H9 (cell line): ENCODE measurements around the gene SPPL3. TPM values are rescaled to one million over a fixed set of nuclear protein-coding genes. Genes with fewer than 3 reads are reported as not detected.

ENCODE experiments used
- DNase-seq: peaks from one replicate; pipeline ENCODE4 v3.0.0-alpha.2; 2017
- H2AFZ ChIP-seq: one replicate; pipeline ENCODE4 v1.6.1; 2013; ENCODE audit warnings: mild to moderate bottlenecking, low read length, control low read depth, moderate library complexity
- H2AK5ac ChIP-seq: 2 replicates; pipeline ENCODE4 v1.6.1; 2013; ENCODE audit warnings: low read length, control low read depth, mixed read lengths; ENCODE audit not compliant: insufficient read length
- H2BK120ac ChIP-seq: one replicate; pipeline ENCODE4 v1.6.1; 2013; ENCODE audit warnings: low read depth, mild to moderate bottlenecking, low read length, control low read depth, inconsistent platforms; ENCODE audit not compliant: poor library complexity, severe bottlenecking
- H2BK12ac ChIP-seq: 2 replicates; pipeline ENCODE4 v1.6.1; 2013; ENCODE audit warnings: low read length, control low read depth, mixed read lengths, low read depth; ENCODE audit not compliant: insufficient read length
- H2BK15ac ChIP-seq: 2 replicates; pipeline ENCODE4 v1.6.1; 2013; ENCODE audit warnings: low read depth, low read length, control low read depth
- H2BK20ac ChIP-seq: one replicate; pipeline ENCODE4 v1.6.1; 2013; ENCODE audit warnings: low read depth, mild to moderate bottlenecking, low read length, control low read depth, inconsistent platforms; ENCODE audit not compliant: poor library complexity, severe bottlenecking
- H2BK5ac ChIP-seq: 2 replicates; pipeline ENCODE4 v1.6.1; 2013; ENCODE audit warnings: low read length, control low read depth, mixed read lengths; ENCODE audit not compliant: insufficient read length
- H3K14ac ChIP-seq: 2 replicates; pipeline ENCODE4 v1.6.1; 2013; ENCODE audit warnings: low read length, control low read depth; ENCODE audit not compliant: insufficient read depth
- H3K18ac ChIP-seq: 2 replicates; pipeline ENCODE4 v1.6.1; 2013; ENCODE audit warnings: low read depth, mild to moderate bottlenecking, mixed read lengths, low read length, control low read depth; ENCODE audit not compliant: insufficient read length
- H3K23ac ChIP-seq: 2 replicates; pipeline ENCODE4 v1.6.1; 2013; ENCODE audit warnings: low read length, control low read depth, mixed read lengths, low read depth; ENCODE audit not compliant: insufficient read length
- H3K23me2 ChIP-seq: 2 replicates; pipeline ENCODE4 v1.6.1; 2013; ENCODE audit warnings: low read depth, mild to moderate bottlenecking, mixed read lengths, low read length, control low read depth; ENCODE audit not compliant: insufficient read length, poor library complexity, severe bottlenecking
- H3K27ac ChIP-seq: 2 replicates; pipeline ENCODE4 v1.5.1; 2013; ENCODE audit warnings: low read length, control low read depth, mixed read lengths, low read depth; ENCODE audit not compliant: insufficient read length
- H3K27me3 ChIP-seq: 2 replicates; pipeline ENCODE4 v1.6.1; 2013; ENCODE audit warnings: low read length, control low read depth, inconsistent platforms; ENCODE audit not compliant: insufficient read depth
- H3K4ac ChIP-seq: 2 replicates; pipeline ENCODE4 v1.6.1; 2013; ENCODE audit warnings: low read depth, mild to moderate bottlenecking, control low read depth, inconsistent platforms, low read length, moderate library complexity
- H3K4me1 ChIP-seq: 2 replicates; pipeline ENCODE4 v1.6.1; 2013; ENCODE audit warnings: low read length, control low read depth, inconsistent platforms; ENCODE audit not compliant: insufficient read depth
- H3K4me2 ChIP-seq: 2 replicates; pipeline ENCODE4 v1.6.1; 2013; ENCODE audit warnings: low read length, control low read depth, mixed read lengths; ENCODE audit not compliant: insufficient read length, insufficient read depth
- H3K56ac ChIP-seq: 2 replicates; pipeline ENCODE4 v1.6.1; 2013; ENCODE audit warnings: low read depth, mild to moderate bottlenecking, mixed read lengths, low read length, control low read depth; ENCODE audit not compliant: insufficient read length
- H3K79me1 ChIP-seq: 2 replicates; pipeline ENCODE4 v1.6.1; 2013; ENCODE audit warnings: low read depth, mild to moderate bottlenecking, moderate library complexity, low read length, control low read depth, inconsistent platforms; ENCODE audit not compliant: insufficient read depth, poor library complexity, severe bottlenecking
- H3K79me2 ChIP-seq: 2 replicates; pipeline ENCODE4 v1.6.1; 2013; ENCODE audit warnings: low read length, control low read depth, inconsistent platforms; ENCODE audit not compliant: insufficient read depth
- H3K9ac ChIP-seq: 2 replicates; pipeline ENCODE4 v1.6.1; 2013; ENCODE audit warnings: low read length, control low read depth, mixed read lengths; ENCODE audit not compliant: insufficient read length; ENCODE audit errors: extremely low read depth
- H3K9me3 ChIP-seq: one replicate; pipeline ENCODE4 v1.6.1; 2013; ENCODE audit warnings: low read depth, low read length, inconsistent platforms; ENCODE audit not compliant: control insufficient read depth
- H3T11ph ChIP-seq: one replicate; pipeline ENCODE4 v1.6.1; 2013; ENCODE audit warnings: mild to moderate bottlenecking, low read length, control low read depth, inconsistent platforms
- H4K20me1 ChIP-seq: one replicate; pipeline ENCODE4 v1.6.1; 2013; ENCODE audit not compliant: control insufficient read depth, insufficient read length, insufficient read depth
- H4K5ac ChIP-seq: 2 replicates; pipeline ENCODE4 v1.6.1; 2013; ENCODE audit warnings: low read depth, mild to moderate bottlenecking, mixed read lengths, low read length, control low read depth; ENCODE audit not compliant: insufficient read length
- H4K8ac ChIP-seq: replicated peaks from 2 replicates; pipeline ENCODE4 v1.6.1; 2013; ENCODE audit warnings: low read length, control low read depth, mixed read lengths, low read depth; ENCODE audit not compliant: insufficient read length
- H4K91ac ChIP-seq: 2 replicates; pipeline ENCODE4 v1.6.1; 2013; ENCODE audit warnings: low read depth, mild to moderate bottlenecking, moderate library complexity, mixed read lengths, low read length, control low read depth; ENCODE audit not compliant: insufficient read length
- H3K27ac Mint-ChIP-seq, 3 experiments: 2 replicates in 2 of 3; 3 replicates in 1 of 3; pipeline ENCODE4 v1.8.0; 2020 to 2021; ENCODE audit warnings: mixed read lengths in 3 of 3, mild to moderate bottlenecking in 1 of 3, moderate library complexity in 1 of 3
- H3K27me3 Mint-ChIP-seq: 2 replicates; pipeline ENCODE4 v1.8.0; 2021; ENCODE audit warnings: low read depth, mild to moderate bottlenecking, moderate library complexity, mixed read lengths
- H3K36me3 Mint-ChIP-seq, 3 experiments: 2 replicates in 2 of 3; 3 replicates in 1 of 3; pipeline ENCODE4 v1.8.0; 2020 to 2021; ENCODE audit warnings: low read depth in 3 of 3, mixed read lengths in 3 of 3; ENCODE audit not compliant: insufficient read depth in 1 of 3
- H3K4me1 Mint-ChIP-seq, 2 experiments: 2 replicates each; pipeline ENCODE4 v1.8.0; 2020; ENCODE audit warnings: mixed read lengths in 2 of 2
- H3K4me3 Mint-ChIP-seq, 2 experiments: 2 replicates in 1 of 2; 3 replicates in 1 of 2; pipeline ENCODE4 v1.8.0; 2020 to 2021; ENCODE audit warnings: mild to moderate bottlenecking in 2 of 2, mixed read lengths in 2 of 2, moderate library complexity in 1 of 2
- H3K9me3 Mint-ChIP-seq, 2 experiments: 2 replicates in 1 of 2; 3 replicates in 1 of 2; pipeline ENCODE4 v1.8.0; 2020; ENCODE audit warnings: mild to moderate bottlenecking in 2 of 2, mixed read lengths in 2 of 2, moderate library complexity in 1 of 2
- CTCF ChIP-seq: fragments of 200-600 bp; sonication (generic); conservative IDR thresholded peaks from 3 replicates; pipeline ENCODE4 v1.8.0; 2021; ENCODE audit warnings: antibody characterized with exemption, mild to moderate bottlenecking
- WGBS: extraction: QIAGEN DNeasy Blood & Tissue Kit; methylation state at CpG from one replicate; pipeline ENCODE4 v1.1.7; 2013; ENCODE audit warnings: missing lambda C conversion rate, low lambda C conversion rate, mixed read lengths; ENCODE audit not compliant: insufficient read length; ENCODE audit errors: extremely low coverage; 5-methylcytosine and 5-hydroxymethylcytosine counted together
- total RNA-seq: library from RNA; stranded (reverse); gene quantifications from 2 replicates; pipeline ENCODE4 v1.2.1, GENCODE V29; 2021

Gene SPPL3
- total RNA-seq, 1 experiment from 2014 or later, result 46.3 TPM

- Mint-ChIP-seq H3K27ac (peak overlapping the region in 1 of 3 experiments; percentile 20; a peak in 1 of 7 replicates), H3K4me1 (peaks cover 6 to 8% of the 10 kb centered on the region in 2 experiments), H3K27me3 (no peaks in the 10 kb centered on the region), H3K36me3 (peaks cover 12 to 19% (median 12%) of the 10 kb centered on the region in 3 experiments), H3K4me3 (no peak overlapping the region), H3K9me3 (peaks cover 12 to 13% of the 10 kb centered on the region in 2 experiments; a peak in 4 of 5 replicates)
- H4K8ac ChIP-seq, result no peak overlapping the region
- H3K4me2 ChIP-seq, result no peak overlapping the region
- no peak overlapping the region for H3T11ph ChIP-seq
- H2AK5ac ChIP-seq, result no peak overlapping the region
- H3K4me1 ChIP-seq, result no peaks in the 10 kb centered on the region; the same call in 1 of the 2 replicates
- no peaks in the 10 kb centered on the region for H3K79me1 ChIP-seq
- no peak overlapping the region for H2BK5ac ChIP-seq
- H3K18ac ChIP-seq, result no peak overlapping the region
- no peaks in the 10 kb centered on the region for H3K23me2 ChIP-seq
- no peak for TF ChIP-seq CTCF
- H2AFZ ChIP-seq, result no peak overlapping the region
- no peak overlapping the region for H4K91ac ChIP-seq
- H3K9ac ChIP-seq, result no peak overlapping the region
- no peak for DNase-seq
- no peaks in the 10 kb centered on the region for H3K79me2 ChIP-seq
- no peak overlapping the region for H3K56ac ChIP-seq
- no peak overlapping the region for H3K4ac ChIP-seq
- H3K9me3 ChIP-seq, result no peaks in the 10 kb centered on the region
- H2BK120ac ChIP-seq, result no peak overlapping the region
- no peak overlapping the region for H2BK12ac ChIP-seq
- H3K27me3 ChIP-seq, result no peaks in the 10 kb centered on the region
- no peaks in the 10 kb centered on the region for H4K20me1 ChIP-seq
- H2BK15ac ChIP-seq, result no peak overlapping the region
- WGBS, result no CpG with 5 or more reads among the region's 1 CpG
- H3K14ac ChIP-seq, result no peak overlapping the region
- no peak overlapping the region for H4K5ac ChIP-seq
- H3K23ac ChIP-seq, result no peak overlapping the region
- no peak overlapping the region for H3K27ac ChIP-seq
- no peak overlapping the region for H2BK20ac ChIP-seq
Measured at GRCh38 chr12:120862664-120863063, 41.5 kb downstream of the SPPL3 start.
